HEK293 (cell line): ENCODE results near the gene WRAP73.

Source experiments
- BCL11B ChIP-seq: fragments of 450-650 bp; formaldehyde crosslinking; IDR thresholded peaks from 2 replicates; pipeline ENCODE4 v1.5.1; 2016; ENCODE audit warnings: low read depth, missing biosample characterization, missing genetic modification characterization
- GLIS2 ChIP-seq: fragments of 450-650 bp; formaldehyde crosslinking; IDR thresholded peaks from 2 replicates; pipeline ENCODE4 v1.5.1; 2016; ENCODE audit warnings: missing biosample characterization, missing genetic modification characterization
- KLF16 ChIP-seq: fragments of 450-650 bp; formaldehyde crosslinking; IDR thresholded peaks from 2 replicates; pipeline ENCODE4 v1.5.1; 2017; ENCODE audit warnings: missing biosample characterization, missing genetic modification characterization
- KLF9 ChIP-seq: fragments of 450-650 bp; formaldehyde crosslinking; IDR thresholded peaks from 2 replicates; pipeline ENCODE4 v1.5.1; 2016; ENCODE audit warnings: missing biosample characterization, missing genetic modification characterization, low read depth
- MEIS1 ChIP-seq: sonication (generic); formaldehyde crosslinking; IDR thresholded peaks from 2 replicates; pipeline ENCODE4 v1.8.1; 2022; ENCODE audit warnings: missing genetic modification reagents, mild to moderate bottlenecking, borderline replicate concordance
- OSR2 ChIP-seq: fragments of 450-650 bp; formaldehyde crosslinking; IDR thresholded peaks from 2 replicates; pipeline ENCODE4 v1.5.1; 2016; ENCODE audit warnings: missing biosample characterization, missing genetic modification characterization
- OVOL3 ChIP-seq: fragments of 450-650 bp; formaldehyde crosslinking; IDR thresholded peaks from 2 replicates; pipeline ENCODE4 v1.5.1; 2016; ENCODE audit warnings: missing biosample characterization, missing genetic modification characterization
- SP2 ChIP-seq: fragments of 450-650 bp; formaldehyde crosslinking; IDR thresholded peaks from 2 replicates; pipeline ENCODE4 v1.5.1; 2016; ENCODE audit warnings: missing biosample characterization, missing genetic modification characterization
- TRIM28 ChIP-seq: IDR thresholded peaks from 2 replicates; pipeline ENCODE4 v1.6.1; 2011; ENCODE audit warnings: low read length, control low read depth, borderline replicate concordance
- ZBTB20 ChIP-seq: fragments of 450-650 bp; formaldehyde crosslinking; IDR thresholded peaks from 2 replicates; pipeline ENCODE4 v1.5.1; 2016; ENCODE audit warnings: missing biosample characterization, missing genetic modification characterization
- ZBTB7A ChIP-seq: fragments of 450-650 bp; formaldehyde crosslinking; IDR thresholded peaks from 2 replicates; pipeline ENCODE4 v1.5.1; 2016; ENCODE audit warnings: low read depth, missing biosample characterization, missing genetic modification characterization
- ZBTB8A ChIP-seq: fragments of 450-650 bp; formaldehyde crosslinking; IDR thresholded peaks from 2 replicates; pipeline ENCODE4 v1.5.1; 2016; ENCODE audit warnings: missing biosample characterization, missing genetic modification characterization
- ZEB2 ChIP-seq: fragments of 450-650 bp; formaldehyde crosslinking; IDR thresholded peaks from 2 replicates; pipeline ENCODE4 v1.5.1; 2016; ENCODE audit warnings: missing biosample characterization, missing genetic modification characterization
- ZFHX2 ChIP-seq: fragments of 450-650 bp; formaldehyde crosslinking; conservative IDR thresholded peaks from 2 replicates; pipeline ENCODE4 v1.5.1; 2016; ENCODE audit warnings: missing biosample characterization, missing genetic modification characterization
- ZFP37 ChIP-seq: fragments of 450-650 bp; formaldehyde crosslinking; IDR thresholded peaks from 2 replicates; pipeline ENCODE4 v1.5.1; 2016; ENCODE audit warnings: missing biosample characterization, missing genetic modification characterization
- ZNF175 ChIP-seq: fragments of 450-650 bp; formaldehyde crosslinking; IDR thresholded peaks from 2 replicates; pipeline ENCODE4 v1.5.1; 2016; ENCODE audit warnings: missing biosample characterization, missing genetic modification characterization
- ZNF335 ChIP-seq: fragments of 450-650 bp; formaldehyde crosslinking; conservative IDR thresholded peaks from 2 replicates; pipeline ENCODE4 v1.5.1; 2016; ENCODE audit warnings: missing biosample characterization, missing genetic modification characterization
- ZNF341 ChIP-seq: fragments of 450-650 bp; formaldehyde crosslinking; IDR thresholded peaks from 2 replicates; pipeline ENCODE4; 2016; ENCODE audit warnings: low read depth, missing biosample characterization, missing genetic modification characterization
- ZNF776 ChIP-seq: fragments of 450-650 bp; formaldehyde crosslinking; IDR thresholded peaks from 2 replicates; pipeline ENCODE4 v1.5.0; 2017; ENCODE audit warnings: missing biosample characterization, missing genetic modification characterization, borderline replicate concordance
- ZNF843 ChIP-seq: fragments of 450-650 bp; formaldehyde crosslinking; IDR thresholded peaks from 2 replicates; pipeline ENCODE4 v1.5.1; 2016; ENCODE audit warnings: missing biosample characterization, missing genetic modification characterization
- TF ChIP-seq, protein P1 (sequence below): fragments of 450-650 bp; formaldehyde crosslinking; IDR thresholded peaks from 2 replicates; pipeline ENCODE4 v1.5.1; 2017; ENCODE audit warnings: missing biosample characterization, missing genetic modification characterization
- TF ChIP-seq, protein P2 (sequence below): fragments of 450-650 bp; formaldehyde crosslinking; optimal IDR thresholded peaks from 2 replicates; pipeline ENCODE3; 2016; ENCODE audit warnings: missing biosample characterization, mild to moderate bottlenecking, missing genetic modification characterization
- TF ChIP-seq, protein P3 (sequence below): fragments of 450-650 bp; formaldehyde crosslinking; IDR thresholded peaks from 2 replicates; pipeline ENCODE4 v1.5.1; 2016; ENCODE audit warnings: missing biosample characterization, missing genetic modification characterization
- TF ChIP-seq, protein P4 (sequence below): fragments of 450-650 bp; formaldehyde crosslinking; IDR thresholded peaks from 2 replicates; pipeline ENCODE4 v1.5.1; 2016; ENCODE audit warnings: missing biosample characterization, missing genetic modification characterization
- TF ChIP-seq, protein P5 (sequence below): fragments of 450-650 bp; formaldehyde crosslinking; IDR thresholded peaks from 2 replicates; pipeline ENCODE4 v1.5.1; 2016; ENCODE audit warnings: missing biosample characterization, missing genetic modification characterization

Gene WRAP73

DNA sequence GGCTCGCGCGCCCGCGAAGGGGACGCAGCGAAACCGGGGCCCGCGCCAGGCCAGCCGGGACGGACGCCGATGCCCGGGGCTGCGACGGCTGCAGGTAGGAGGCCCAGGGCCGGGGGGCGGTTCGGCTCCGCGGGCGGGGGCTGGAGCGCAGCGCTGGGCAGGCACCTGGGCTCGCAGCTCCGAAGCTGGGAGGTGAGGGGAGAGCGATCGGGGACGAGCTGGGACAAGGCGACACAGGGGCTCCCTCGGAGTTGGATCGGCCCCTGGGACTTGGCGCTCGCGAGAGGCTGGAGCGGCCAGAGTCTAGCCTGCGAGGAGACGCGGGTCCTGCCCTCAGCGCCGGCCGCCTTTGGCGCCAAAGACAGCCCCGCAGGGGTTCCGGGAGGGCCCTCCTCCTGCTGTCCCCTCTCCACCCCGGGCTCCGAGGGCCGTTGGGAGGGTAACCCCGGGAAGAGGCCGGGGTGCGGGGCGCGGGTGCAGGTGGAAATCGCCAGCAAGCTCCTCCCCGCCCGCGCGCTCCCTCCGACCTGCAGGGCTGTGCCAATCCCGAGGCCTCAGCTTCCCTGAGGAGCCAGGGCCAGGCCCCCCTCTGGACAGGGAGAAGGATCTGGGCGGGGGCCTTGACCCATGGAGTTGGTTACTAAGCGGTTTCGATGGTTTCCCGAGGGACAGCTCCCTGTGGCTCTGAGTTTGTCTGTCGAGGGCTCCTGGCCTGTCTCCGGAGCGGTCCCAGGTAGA lies 2.8 kb upstream of the WRAP73 start (continued):
- TF ChIP-seq, protein P1, sequence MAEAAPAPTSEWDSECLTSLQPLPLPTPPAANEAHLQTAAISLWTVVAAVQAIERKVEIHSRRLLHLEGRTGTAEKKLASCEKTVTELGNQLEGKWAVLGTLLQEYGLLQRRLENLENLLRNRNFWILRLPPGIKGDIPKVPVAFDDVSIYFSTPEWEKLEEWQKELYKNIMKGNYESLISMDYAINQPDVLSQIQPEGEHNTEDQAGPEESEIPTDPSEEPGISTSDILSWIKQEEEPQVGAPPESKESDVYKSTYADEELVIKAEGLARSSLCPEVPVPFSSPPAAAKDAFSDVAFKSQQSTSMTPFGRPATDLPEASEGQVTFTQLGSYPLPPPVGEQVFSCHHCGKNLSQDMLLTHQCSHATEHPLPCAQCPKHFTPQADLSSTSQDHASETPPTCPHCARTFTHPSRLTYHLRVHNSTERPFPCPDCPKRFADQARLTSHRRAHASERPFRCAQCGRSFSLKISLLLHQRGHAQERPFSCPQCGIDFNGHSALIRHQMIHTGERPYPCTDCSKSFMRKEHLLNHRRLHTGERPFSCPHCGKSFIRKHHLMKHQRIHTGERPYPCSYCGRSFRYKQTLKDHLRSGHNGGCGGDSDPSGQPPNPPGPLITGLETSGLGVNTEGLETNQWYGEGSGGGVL (tag by site-specific recombination), result peak; percentile 49
- TF ChIP-seq BCL11B (tag by site-specific recombination) (0 out of 2 replicates have a peak, but pooled peaks have one; percentile 45), ZNF175 (tag by site-specific recombination) (no peak), SP2 (peak; percentile 50; the same call in 1 of the 2 replicates), ZBTB20 (tag by site-specific recombination) (peak; percentile 80; the same call in 1 of the 2 replicates), ZEB2 (peak; percentile 33; the same call in 1 of the 2 replicates), ZFP37 (tag by site-specific recombination) (0 out of 2 replicates have a peak, but pooled peaks have one; percentile 25), KLF9 (peak; percentile 51; the same call in 1 of the 2 replicates), ZBTB8A (tag by site-specific recombination) (peak; percentile 34; the same call in 1 of the 2 replicates), ZBTB7A (peak; percentile 49; the same call in 1 of the 2 replicates), GLIS2 (tag by site-specific recombination) (peak; percentile 95), TRIM28 (0 out of 2 replicates have a peak, but pooled peaks have one; percentile 22), ZNF335 (tag by site-specific recombination) (peak; percentile 93), ZNF341 (tag by site-specific recombination) (peak; percentile 49; the same call in 1 of the 2 replicates), OSR2 (no peak), ZNF843 (no peak), OVOL3 (tag by site-specific recombination) (no peak), ZNF776 (no peak), ZFHX2 (tag by site-specific recombination) (no peak), KLF16 (tag by site-specific recombination) (0 out of 2 replicates have a peak, but pooled peaks have one; percentile 32), MEIS1 (CRISPR knock-in tag) (peak; percentile 57; the same call in 1 of the 2 replicates)
- TF ChIP-seq, protein P2, sequence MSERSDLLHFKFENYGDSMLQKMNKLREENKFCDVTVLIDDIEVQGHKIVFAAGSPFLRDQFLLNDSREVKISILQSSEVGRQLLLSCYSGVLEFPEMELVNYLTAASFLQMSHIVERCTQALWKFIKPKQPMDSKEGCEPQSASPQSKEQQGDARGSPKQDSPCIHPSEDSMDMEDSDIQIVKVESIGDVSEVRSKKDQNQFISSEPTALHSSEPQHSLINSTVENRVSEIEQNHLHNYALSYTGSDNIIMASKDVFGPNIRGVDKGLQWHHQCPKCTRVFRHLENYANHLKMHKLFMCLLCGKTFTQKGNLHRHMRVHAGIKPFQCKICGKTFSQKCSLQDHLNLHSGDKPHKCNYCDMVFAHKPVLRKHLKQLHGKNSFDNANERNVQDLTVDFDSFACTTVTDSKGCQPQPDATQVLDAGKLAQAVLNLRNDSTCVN (tag by site-specific recombination), result peak; percentile 79
- TF ChIP-seq, protein P3, sequence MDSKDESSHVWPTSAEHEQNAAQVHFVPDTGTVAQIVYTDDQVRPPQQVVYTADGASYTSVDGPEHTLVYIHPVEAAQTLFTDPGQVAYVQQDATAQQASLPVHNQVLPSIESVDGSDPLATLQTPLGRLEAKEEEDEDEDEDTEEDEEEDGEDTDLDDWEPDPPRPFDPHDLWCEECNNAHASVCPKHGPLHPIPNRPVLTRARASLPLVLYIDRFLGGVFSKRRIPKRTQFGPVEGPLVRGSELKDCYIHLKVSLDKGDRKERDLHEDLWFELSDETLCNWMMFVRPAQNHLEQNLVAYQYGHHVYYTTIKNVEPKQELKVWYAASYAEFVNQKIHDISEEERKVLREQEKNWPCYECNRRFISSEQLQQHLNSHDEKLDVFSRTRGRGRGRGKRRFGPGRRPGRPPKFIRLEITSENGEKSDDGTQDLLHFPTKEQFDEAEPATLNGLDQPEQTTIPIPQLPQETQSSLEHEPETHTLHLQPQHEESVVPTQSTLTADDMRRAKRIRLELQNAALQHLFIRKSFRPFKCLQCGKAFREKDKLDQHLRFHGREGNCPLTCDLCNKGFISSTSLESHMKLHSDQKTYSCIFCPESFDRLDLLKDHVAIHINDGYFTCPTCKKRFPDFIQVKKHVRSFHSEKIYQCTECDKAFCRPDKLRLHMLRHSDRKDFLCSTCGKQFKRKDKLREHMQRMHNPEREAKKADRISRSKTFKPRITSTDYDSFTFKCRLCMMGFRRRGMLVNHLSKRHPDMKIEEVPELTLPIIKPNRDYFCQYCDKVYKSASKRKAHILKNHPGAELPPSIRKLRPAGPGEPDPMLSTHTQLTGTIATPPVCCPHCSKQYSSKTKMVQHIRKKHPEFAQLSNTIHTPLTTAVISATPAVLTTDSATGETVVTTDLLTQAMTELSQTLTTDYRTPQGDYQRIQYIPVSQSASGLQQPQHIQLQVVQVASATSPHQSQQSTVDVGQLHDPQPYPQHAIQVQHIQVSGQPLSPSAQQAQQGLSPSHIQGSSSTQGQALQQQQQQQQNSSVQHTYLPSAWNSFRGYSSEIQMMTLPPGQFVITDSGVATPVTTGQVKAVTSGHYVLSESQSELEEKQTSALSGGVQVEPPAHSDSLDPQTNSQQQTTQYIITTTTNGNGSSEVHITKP (tag by site-specific recombination), result peak; percentile 33; the same call in 1 of the 2 replicates
- TF ChIP-seq, protein P4, sequence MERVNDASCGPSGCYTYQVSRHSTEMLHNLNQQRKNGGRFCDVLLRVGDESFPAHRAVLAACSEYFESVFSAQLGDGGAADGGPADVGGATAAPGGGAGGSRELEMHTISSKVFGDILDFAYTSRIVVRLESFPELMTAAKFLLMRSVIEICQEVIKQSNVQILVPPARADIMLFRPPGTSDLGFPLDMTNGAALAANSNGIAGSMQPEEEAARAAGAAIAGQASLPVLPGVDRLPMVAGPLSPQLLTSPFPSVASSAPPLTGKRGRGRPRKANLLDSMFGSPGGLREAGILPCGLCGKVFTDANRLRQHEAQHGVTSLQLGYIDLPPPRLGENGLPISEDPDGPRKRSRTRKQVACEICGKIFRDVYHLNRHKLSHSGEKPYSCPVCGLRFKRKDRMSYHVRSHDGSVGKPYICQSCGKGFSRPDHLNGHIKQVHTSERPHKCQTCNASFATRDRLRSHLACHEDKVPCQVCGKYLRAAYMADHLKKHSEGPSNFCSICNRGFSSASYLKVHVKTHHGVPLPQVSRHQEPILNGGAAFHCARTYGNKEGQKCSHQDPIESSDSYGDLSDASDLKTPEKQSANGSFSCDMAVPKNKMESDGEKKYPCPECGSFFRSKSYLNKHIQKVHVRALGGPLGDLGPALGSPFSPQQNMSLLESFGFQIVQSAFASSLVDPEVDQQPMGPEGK (tag by site-specific recombination), result peak; percentile 47; the same call in 1 of the 2 replicates
- TF ChIP-seq, protein P5, sequence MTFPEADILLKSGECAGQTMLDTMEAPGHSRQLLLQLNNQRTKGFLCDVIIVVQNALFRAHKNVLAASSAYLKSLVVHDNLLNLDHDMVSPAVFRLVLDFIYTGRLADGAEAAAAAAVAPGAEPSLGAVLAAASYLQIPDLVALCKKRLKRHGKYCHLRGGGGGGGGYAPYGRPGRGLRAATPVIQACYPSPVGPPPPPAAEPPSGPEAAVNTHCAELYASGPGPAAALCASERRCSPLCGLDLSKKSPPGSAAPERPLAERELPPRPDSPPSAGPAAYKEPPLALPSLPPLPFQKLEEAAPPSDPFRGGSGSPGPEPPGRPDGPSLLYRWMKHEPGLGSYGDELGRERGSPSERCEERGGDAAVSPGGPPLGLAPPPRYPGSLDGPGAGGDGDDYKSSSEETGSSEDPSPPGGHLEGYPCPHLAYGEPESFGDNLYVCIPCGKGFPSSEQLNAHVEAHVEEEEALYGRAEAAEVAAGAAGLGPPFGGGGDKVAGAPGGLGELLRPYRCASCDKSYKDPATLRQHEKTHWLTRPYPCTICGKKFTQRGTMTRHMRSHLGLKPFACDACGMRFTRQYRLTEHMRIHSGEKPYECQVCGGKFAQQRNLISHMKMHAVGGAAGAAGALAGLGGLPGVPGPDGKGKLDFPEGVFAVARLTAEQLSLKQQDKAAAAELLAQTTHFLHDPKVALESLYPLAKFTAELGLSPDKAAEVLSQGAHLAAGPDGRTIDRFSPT (tag by site-specific recombination), result peak; percentile 46; the same call in 1 of the 2 replicates
